ENCODE data around the gene TATDN3.

The TATDN3 gene

DNA sequence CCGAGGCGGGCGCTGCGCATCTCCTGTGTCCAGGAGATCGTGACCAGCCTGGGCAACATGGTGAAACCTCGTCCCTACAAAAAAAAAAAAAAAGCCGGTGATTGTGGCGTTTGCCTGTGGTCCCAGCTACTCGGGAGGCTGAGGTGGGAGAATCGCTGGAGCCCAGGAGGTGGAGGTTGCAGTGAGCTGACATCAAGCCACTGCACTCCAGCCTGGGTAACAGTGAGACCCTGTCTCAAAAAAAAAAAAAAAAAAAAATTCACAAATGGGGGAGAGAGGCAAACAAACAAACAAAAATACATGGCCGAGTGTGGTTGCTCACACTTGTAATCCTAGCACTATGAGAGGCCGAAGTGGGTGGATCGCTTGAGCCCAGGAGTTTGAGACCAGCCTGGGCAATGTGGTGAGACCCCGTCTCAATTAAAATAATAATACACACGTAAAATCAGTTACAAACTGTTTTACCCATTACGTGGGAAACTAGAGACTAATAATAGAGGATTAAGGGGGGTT lies 758 bp downstream of the TATDN3 start:
- TF ChIP-seq CTCF (IDR thresholded peaks at IDR 0.05; ENCODE audit: low read depth, low read length), result no peak
- peak overlapping the region; percentile 71 for H3K4me3 ChIP-seq (ENCODE audit: low read depth, low read length)

GRCh38 chr1:212794561-212795014 lies 2.9 kb downstream of the TATDN3 start:
- H3K4me3 ChIP-seq (ENCODE audit: low read depth, low read length), result no peak overlapping the region
- no peak for TF ChIP-seq CTCF (IDR thresholded peaks at IDR 0.05; ENCODE audit: low read depth, low read length)

DNA sequence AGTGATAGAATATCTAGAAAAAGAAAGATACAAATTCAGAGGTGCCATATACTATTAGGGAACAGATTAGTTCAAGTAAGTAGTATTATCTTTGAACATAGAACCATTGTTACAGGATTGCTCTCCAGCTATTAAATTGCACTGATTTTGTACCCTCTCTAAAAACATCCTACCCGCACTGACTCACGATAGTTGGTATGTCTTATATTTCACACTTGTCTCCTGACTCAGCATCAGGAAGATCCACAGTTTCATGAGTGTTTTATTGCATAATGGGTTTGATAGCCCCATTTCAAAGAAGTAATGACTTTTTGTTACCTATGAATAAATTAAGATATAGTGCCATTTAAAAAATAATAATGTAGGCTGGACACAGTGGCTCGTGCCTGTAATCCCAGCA lies 6.0 kb downstream of the TATDN3 start:
- TF ChIP-seq CTCF (IDR thresholded peaks at IDR 0.05; ENCODE audit: low read depth, low read length), result no peak
- no peak overlapping the region for H3K4me3 ChIP-seq (ENCODE audit: low read depth, low read length)

- TF ChIP-seq CTCF (IDR thresholded peaks at IDR 0.05; ENCODE audit: low read depth, low read length), result no peak
- no peak overlapping the region for H3K4me3 ChIP-seq (ENCODE audit: low read depth, low read length)
Measured at GRCh38 chr1:212805767-212806166, 14.1 kb downstream of the TATDN3 start.

GRCh38 chr1:212814537-212815334 lies 23.0 kb downstream of the TATDN3 start:
- H3K4me3 ChIP-seq (ENCODE audit: low read depth, low read length), result no peak overlapping the region
- no peak for TF ChIP-seq CTCF (IDR thresholded peaks at IDR 0.05; ENCODE audit: low read depth, low read length)

DNA sequence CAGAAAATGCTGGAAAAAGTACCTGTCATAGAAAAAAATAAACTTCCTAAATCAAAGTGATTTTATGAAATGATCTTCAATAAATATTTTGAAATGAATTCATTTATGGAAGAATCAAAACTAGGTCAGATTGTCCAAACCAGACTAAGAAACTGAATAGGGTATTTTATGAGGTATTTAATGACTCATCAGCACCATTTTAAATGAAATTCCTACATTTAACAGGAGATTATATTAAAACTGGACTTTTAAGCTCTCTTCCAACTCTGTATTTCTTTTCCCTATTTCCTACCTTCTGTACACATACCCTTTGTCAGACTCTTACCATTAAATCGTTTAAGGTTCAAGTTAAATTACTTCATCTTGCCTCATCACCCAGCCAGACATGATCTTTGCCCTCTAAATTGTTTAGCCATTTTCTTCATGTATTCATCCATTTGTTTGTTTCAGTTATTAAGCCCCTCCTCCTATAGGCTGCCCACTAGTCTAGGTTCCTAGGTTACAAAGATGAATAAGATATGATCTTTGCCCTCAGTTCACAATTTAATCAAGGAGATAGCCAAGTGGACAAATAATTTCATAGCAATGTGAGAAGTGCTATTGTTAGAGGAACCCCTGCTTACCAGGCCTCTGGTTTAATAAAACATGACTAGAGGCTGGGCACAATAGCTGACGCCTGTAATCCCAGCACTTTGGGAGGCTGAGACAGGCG lies 25.0 kb downstream of the TATDN3 start:
- TF ChIP-seq CTCF (IDR thresholded peaks at IDR 0.05; ENCODE audit: low read depth, low read length), result no peak
- H3K4me3 ChIP-seq (ENCODE audit: low read depth, low read length), result no peak overlapping the region

- TF ChIP-seq CTCF (IDR thresholded peaks at IDR 0.05; ENCODE audit: low read depth, low read length), result no peak
- no peak overlapping the region for H3K4me3 ChIP-seq (ENCODE audit: low read depth, low read length)
Measured at GRCh38 chr1:212819726-212820125, 28.0 kb downstream of the TATDN3 start.
